Naive thymus-derived CD8-positive, alpha-beta T cell (primary cell): Measurements from ENCODE around the gene XPNPEP2. TPM values are rescaled to one million over a fixed set of nuclear protein-coding genes. Genes with fewer than 3 reads are reported as not detected.

Source experiments
- ATAC-seq, 2 donors: fragments of 150-1000 bp; cut with Tn5 transposase in 1 of 2; sonication (Bioruptor Pico), chemical (Tn5 transposase) in 1 of 2; 1 replicate in 1 of 2; 2 replicates in 1 of 2; pipeline ENCODE4 v1.10.0; 2021; ENCODE audit warnings: mild to moderate bottlenecking in 2 of 2, moderate library complexity in 2 of 2
- POLR2A ChIA-PET: fragments of 350-600 bp; sonication (Branson Sonifier 250); formaldehyde crosslinking; loops from one replicate; lab custom pipeline; 2021; ENCODE audit warnings: antibody characterized with exemption; lab: Charles Lee
- DNase-seq, 10 donors: peaks; one replicate each; pipeline versions ENCODE4 v3.0.0 to v3.0.0-alpha.2; 2020 to 2022
- H3K27ac Mint-ChIP-seq, 10 donors: one replicate each; pipeline ENCODE4 v1.8.0; 2020 to 2022; ENCODE audit warnings: mild to moderate bottlenecking in 10 of 10, mixed read lengths in 10 of 10, moderate library complexity in 4 of 10, inconsistent platforms in 1 of 10
- H3K27me3 Mint-ChIP-seq, 5 donors: one replicate each; pipeline ENCODE4 v1.8.0; 2021 to 2022; ENCODE audit warnings: mixed read lengths in 5 of 5
- H3K36me3 Mint-ChIP-seq, 3 donors: one replicate each; pipeline ENCODE4 v1.8.0; 2020 to 2022; ENCODE audit warnings: mixed read lengths in 3 of 3, mild to moderate bottlenecking in 2 of 3, inconsistent platforms in 1 of 3
- H3K4me1 Mint-ChIP-seq, 4 donors: one replicate each; pipeline ENCODE4 v1.8.0; 2021 to 2022; ENCODE audit warnings: mixed read lengths in 4 of 4
- H3K4me3 Mint-ChIP-seq, 10 donors: one replicate each; pipeline ENCODE4 v1.8.0; 2020 to 2022; ENCODE audit warnings: mild to moderate bottlenecking in 10 of 10, mixed read lengths in 10 of 10, moderate library complexity in 6 of 10, inconsistent platforms in 1 of 10
- H3K9me3 Mint-ChIP-seq, 9 donors: one replicate each; pipeline ENCODE4 v1.8.0; 2020 to 2022; ENCODE audit warnings: mixed read lengths in 9 of 9, mild to moderate bottlenecking in 3 of 9, inconsistent platforms in 1 of 9, moderate library complexity in 1 of 9
- polyA plus RNA-seq, 3 donors: library from polyadenylated mRNA; unstranded; fragments of 300-500 nt; fragmentation: Illumina TruSeq; gene quantifications; one replicate each; pipeline ENCODE4 v1.2.3, GENCODE V29; 2021
- total RNA-seq, 8 experiments: library from RNA in 2 of 8; stranded (reverse) in 2 of 8; gene quantifications; one replicate each; pipeline ENCODE4 v1.2.3 and lab custom pipeline; 2021 to 2026

XPNPEP2 gene
- total and polyA plus RNA-seq, 5 experiments from 2014 or later, result 0.13 to 0.47 TPM; not detected in 3

- no peak for ATAC-seq
- peaks cover 0 to 3% (median 0%) of the 10 kb centered on the region in 4 donors for H3K4me1 Mint-ChIP-seq
- H3K36me3 Mint-ChIP-seq, result no peaks in the 10 kb centered on the region
- no peak overlapping the region for H3K4me3 Mint-ChIP-seq
- POLR2A ChIA-PET, result no interaction called here
- H3K27ac Mint-ChIP-seq, result no peak overlapping the region
- H3K27me3 Mint-ChIP-seq, result no peaks in the 10 kb centered on the region
- no peaks in the 10 kb centered on the region for H3K9me3 Mint-ChIP-seq
- no peak for DNase-seq
Measured at GRCh38 chrX:129701624-129702069, 37.1 kb upstream of the XPNPEP2 start.

DNA sequence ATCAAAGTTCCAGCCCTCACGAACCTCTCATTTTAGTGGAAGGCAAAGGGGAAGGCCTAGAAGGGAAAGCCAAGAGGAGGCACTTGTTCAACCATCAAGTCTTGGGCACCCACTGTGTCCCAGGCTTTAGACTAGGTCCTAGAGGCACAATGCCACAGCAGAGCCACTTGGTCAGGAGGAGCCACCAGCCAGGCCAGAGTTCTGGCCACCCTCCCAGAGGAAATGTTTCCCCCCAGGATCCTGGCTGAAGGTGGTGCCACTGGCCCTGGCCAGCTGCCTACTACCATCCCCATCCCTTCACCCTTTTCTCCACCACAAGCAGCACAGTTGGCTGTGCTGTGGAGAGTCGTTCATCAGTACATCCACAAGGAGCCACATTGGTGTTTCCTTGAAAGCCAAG lies 34.3 kb upstream of the XPNPEP2 start:
- Mint-ChIP-seq H3K9me3 (peaks cover 0 to 6% (median 0%) of the 10 kb centered on the region in 9 donors), H3K27ac (no peak overlapping the region), H3K4me1 (peaks cover 0 to 3% (median 1%) of the 10 kb centered on the region in 4 donors)

GRCh38 chrX:129705377-129705925 lies 33.3 kb upstream of the XPNPEP2 start:
- ATAC-seq (no peak), DNase-seq (no peak)
- POLR2A ChIA-PET, result interaction anchor here (0.6 kb wide), 1 partner anchor 26 kb away, joined by 5 read pairs; no protein-coding TSS in a partner anchor
- H3K9me3 Mint-ChIP-seq, result peaks cover 0 to 6% (median 0%) of the 10 kb centered on the region in 9 donors
- peaks cover 0 to 5% (median 0%) of the 10 kb centered on the region in 3 donors for H3K36me3 Mint-ChIP-seq
- H3K4me1 Mint-ChIP-seq, result peaks cover 0 to 3% (median 1%) of the 10 kb centered on the region in 4 donors
- H3K27me3 Mint-ChIP-seq, result peaks cover 0 to 4% (median 0%) of the 10 kb centered on the region in 5 donors
- H3K27ac Mint-ChIP-seq, result no peak overlapping the region
- H3K4me3 Mint-ChIP-seq, result no peak overlapping the region

More for the DNA sequence above, 34.3 kb upstream of the XPNPEP2 start:
- ATAC-seq, result no peak
- no peak for DNase-seq
- Mint-ChIP-seq H3K4me3 (no peak overlapping the region), H3K27me3 (peaks cover 0 to 4% (median 0%) of the 10 kb centered on the region in 5 donors), H3K36me3 (peaks cover 0 to 5% (median 0%) of the 10 kb centered on the region in 3 donors)
- POLR2A ChIA-PET, result no interaction called here

DNA sequence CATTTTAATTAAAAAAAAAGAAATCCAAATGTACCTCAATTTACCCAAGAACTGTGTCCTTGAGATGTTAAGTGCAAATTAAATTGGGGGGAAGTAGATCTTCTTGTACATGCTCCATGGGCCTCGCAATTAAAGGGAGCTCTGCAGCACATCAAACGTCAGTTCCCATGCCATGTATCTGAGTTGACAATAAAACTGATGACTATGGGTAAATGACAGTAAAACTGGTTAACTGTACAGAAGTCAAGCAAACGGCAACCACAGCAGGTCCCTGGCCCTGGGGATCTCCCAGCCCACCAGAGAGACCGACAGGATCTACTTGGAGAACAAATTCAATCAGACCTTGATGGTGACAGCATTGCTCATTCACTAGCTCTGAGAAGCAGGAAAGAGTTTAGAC lies 32.8 kb upstream of the XPNPEP2 start:
- ATAC-seq (no peak), DNase-seq (no peak)
- H3K4me1 Mint-ChIP-seq, result peaks cover 0 to 3% (median under 1%) of the 10 kb centered on the region in 4 donors
- H3K27me3 Mint-ChIP-seq, result peaks cover 0 to 4% (median 0%) of the 10 kb centered on the region in 5 donors
- no peak overlapping the region for H3K4me3 Mint-ChIP-seq
- H3K36me3 Mint-ChIP-seq, result peaks cover 0 to 5% (median 0%) of the 10 kb centered on the region in 3 donors
- H3K9me3 Mint-ChIP-seq, result peaks cover 0 to 6% (median 0%) of the 10 kb centered on the region in 9 donors
- POLR2A ChIA-PET, result interaction anchor here (0.5 to 0.6 kb wide), 2 partner anchors 27 to 78 kb away, joined by 3 to 5 read pairs; no protein-coding TSS in a partner anchor
- H3K27ac Mint-ChIP-seq, result no peak overlapping the region

DNA sequence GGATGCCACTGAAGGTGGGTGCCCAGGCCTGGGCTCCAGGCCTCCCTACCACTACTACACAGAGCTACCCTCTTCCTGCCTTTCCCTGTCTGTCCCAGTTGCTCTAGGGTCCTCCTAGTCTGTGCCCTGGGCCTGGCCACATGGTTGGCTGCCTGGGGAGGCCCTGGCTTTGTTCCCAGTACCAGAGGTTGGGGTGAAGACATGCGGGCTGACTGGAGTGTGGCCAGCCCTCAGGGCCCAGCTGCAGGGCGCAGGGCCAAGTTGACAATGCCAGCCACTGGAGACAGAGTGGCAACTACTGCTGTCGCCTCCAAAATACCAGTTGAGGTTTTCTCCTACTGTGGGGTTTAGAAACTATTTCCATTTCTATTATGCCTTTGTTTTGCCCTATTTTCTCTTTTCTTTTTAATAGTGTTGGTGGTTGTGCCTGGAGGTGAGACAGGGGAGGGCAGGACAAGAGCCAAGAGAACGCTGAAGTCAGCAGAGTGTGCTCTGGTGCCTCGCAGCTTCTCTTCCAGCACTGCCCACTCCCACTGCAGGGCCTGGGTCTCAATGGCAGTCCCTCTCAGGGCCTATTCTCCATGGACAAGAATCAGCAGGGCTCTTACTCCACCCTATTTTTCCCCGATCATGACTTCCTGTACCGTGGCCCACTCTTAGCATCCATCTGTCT lies 32.2 kb upstream of the XPNPEP2 start:
- DNase-seq (no peak), ATAC-seq (no peak)
- H3K27me3 Mint-ChIP-seq, result peaks cover 0 to 4% (median 0%) of the 10 kb centered on the region in 5 donors
- H3K36me3 Mint-ChIP-seq, result peaks cover 0 to 5% (median 0%) of the 10 kb centered on the region in 3 donors
- POLR2A ChIA-PET, result interaction anchor here (0.5 kb wide), 1 partner anchor 78 kb away, joined by 3 read pairs; no protein-coding TSS in a partner anchor
- peaks cover 0 to 3% (median 0%) of the 10 kb centered on the region in 4 donors for H3K4me1 Mint-ChIP-seq
- H3K4me3 Mint-ChIP-seq, result no peak overlapping the region
- H3K9me3 Mint-ChIP-seq, result peaks cover 0 to 6% (median 0%) of the 10 kb centered on the region in 9 donors
- H3K27ac Mint-ChIP-seq, result no peak overlapping the region

DNA sequence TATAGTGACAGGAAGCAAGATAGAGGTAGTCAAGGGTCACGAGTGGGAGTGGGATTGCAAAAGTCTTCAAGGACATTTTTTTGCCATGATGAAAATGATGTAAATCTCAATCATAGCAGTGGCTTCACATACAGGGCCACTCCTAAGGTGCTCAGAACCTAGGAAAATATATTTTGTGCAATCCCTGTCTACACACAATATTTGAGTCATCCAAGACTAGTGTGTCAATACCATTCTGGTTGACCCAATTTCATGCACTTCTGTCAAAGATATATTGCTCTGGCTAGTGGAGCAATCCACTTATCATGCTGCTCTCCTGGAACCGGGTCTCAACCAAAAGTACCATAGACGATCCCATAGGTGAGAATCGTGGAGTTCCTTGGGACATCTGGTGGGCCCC lies 24.2 kb upstream of the XPNPEP2 start:
- ATAC-seq (no peak), DNase-seq (no peak)
- POLR2A ChIA-PET, result no interaction called here
- Mint-ChIP-seq H3K27me3 (no peaks in the 10 kb centered on the region), H3K27ac (no peak overlapping the region), H3K36me3 (no peaks in the 10 kb centered on the region), H3K4me3 (no peak overlapping the region), H3K4me1 (peaks cover 0 to 2% (median 0%) of the 10 kb centered on the region in 4 donors), H3K9me3 (no peaks in the 10 kb centered on the region)

DNA sequence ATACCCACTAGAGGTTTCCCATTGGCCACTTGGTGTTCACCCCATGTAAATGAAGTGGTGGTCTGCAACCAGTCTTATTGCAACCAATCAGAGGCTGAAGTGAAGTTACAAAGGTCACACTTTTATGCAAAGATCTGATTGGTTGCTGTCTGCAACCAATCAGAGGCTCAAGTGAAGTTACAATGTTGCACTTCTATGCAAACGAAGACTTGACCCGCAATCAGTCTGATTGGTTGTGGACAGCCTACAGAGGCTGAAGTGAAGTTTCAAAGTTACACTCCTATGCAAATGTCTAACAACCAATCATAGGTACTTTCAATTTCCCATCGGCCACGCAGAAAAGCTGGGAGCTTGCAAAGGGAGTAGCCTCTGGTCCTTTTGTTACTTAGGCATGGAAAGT lies 22.3 kb upstream of the XPNPEP2 start:
- no peaks in the 10 kb centered on the region for H3K9me3 Mint-ChIP-seq
- H3K27ac Mint-ChIP-seq, result no peak overlapping the region
- H3K36me3 Mint-ChIP-seq, result no peaks in the 10 kb centered on the region
- H3K27me3 Mint-ChIP-seq, result no peaks in the 10 kb centered on the region
- ATAC-seq (no peak), DNase-seq (no peak)
- no peak overlapping the region for H3K4me3 Mint-ChIP-seq
- POLR2A ChIA-PET, result no interaction called here
- peaks cover 0 to 4% (median 2%) of the 10 kb centered on the region in 4 donors for H3K4me1 Mint-ChIP-seq

DNA sequence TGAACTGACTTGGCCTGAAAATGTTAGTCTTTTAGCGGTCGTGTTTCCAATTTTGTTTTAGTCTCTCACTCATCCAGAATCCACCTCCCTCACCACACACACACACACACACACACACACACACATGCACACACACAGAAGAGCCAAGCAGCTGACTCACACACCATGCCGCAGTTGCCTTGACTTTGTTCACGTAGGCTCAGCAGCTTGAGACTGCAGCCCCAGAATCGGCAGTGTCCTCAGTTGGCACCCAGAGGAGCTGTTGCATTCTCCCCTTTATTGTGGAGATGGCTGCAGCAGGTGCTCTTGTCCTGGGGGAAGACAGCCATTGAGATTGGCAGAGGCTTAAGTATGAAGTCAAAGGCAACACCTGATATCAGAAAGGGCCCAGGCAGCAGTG lies 20.9 kb upstream of the XPNPEP2 start:
- Mint-ChIP-seq H3K9me3 (no peaks in the 10 kb centered on the region), H3K27ac (no peak overlapping the region)
- POLR2A ChIA-PET, result no interaction called here

GRCh38 chrX:129718676-129719075 lies 20.1 kb upstream of the XPNPEP2 start:
- Mint-ChIP-seq H3K27ac (peak overlapping the region in 1 of 10 donors; percentile 52), H3K9me3 (no peaks in the 10 kb centered on the region), H3K4me3 (no peak overlapping the region), H3K36me3 (no peaks in the 10 kb centered on the region), H3K4me1 (peaks cover 7 to 14% (median 10%) of the 10 kb centered on the region in 4 donors), H3K27me3 (no peaks in the 10 kb centered on the region)
- POLR2A ChIA-PET, result no interaction called here
- DNase-seq, result no peak
- ATAC-seq, result no peak

More for the DNA sequence above, 20.9 kb upstream of the XPNPEP2 start:
- no peaks in the 10 kb centered on the region for H3K27me3 Mint-ChIP-seq
- DNase-seq (no peak), ATAC-seq (no peak)
- H3K4me3 Mint-ChIP-seq, result no peak overlapping the region
- peaks cover 7 to 14% (median 10%) of the 10 kb centered on the region in 4 donors for H3K4me1 Mint-ChIP-seq
- no peaks in the 10 kb centered on the region for H3K36me3 Mint-ChIP-seq

DNA sequence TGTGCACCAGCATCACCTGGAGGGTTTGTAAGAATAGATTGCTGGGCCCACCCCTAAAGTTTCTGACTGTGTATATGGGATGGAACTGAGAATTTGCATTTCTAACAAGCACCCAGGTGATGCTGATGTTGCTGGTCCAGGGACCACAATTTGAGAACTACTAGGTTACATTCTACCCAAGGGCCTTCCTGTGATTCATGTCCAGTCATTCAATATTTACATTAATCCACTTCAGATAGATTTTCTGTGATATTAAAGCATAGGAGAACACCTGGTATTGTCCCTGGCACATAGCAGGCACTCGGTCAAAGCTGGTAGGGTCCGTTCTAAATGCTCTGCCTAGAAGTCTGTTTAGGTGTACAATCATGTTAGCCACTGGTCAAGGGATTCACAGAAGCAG lies 19.5 kb upstream of the XPNPEP2 start:
- H3K4me1 Mint-ChIP-seq, result peaks cover 7 to 15% (median 10%) of the 10 kb centered on the region in 4 donors
- no peak overlapping the region for H3K4me3 Mint-ChIP-seq
- POLR2A ChIA-PET, result no interaction called here

GRCh38 chrX:129719931-129720530 lies 18.7 kb upstream of the XPNPEP2 start:
- H3K27me3 Mint-ChIP-seq, result no peaks in the 10 kb centered on the region
- no peaks in the 10 kb centered on the region for H3K36me3 Mint-ChIP-seq
- POLR2A ChIA-PET, result no interaction called here
- no peak for ATAC-seq
- no peak overlapping the region for H3K4me3 Mint-ChIP-seq
- H3K4me1 Mint-ChIP-seq, result peaks cover 12 to 23% (median 17%) of the 10 kb centered on the region in 4 donors
- no peak for DNase-seq
- no peak overlapping the region for H3K27ac Mint-ChIP-seq
- no peaks in the 10 kb centered on the region for H3K9me3 Mint-ChIP-seq

More for the DNA sequence above, 19.5 kb upstream of the XPNPEP2 start:
- no peak for ATAC-seq
- Mint-ChIP-seq H3K9me3 (no peaks in the 10 kb centered on the region), H3K27me3 (no peaks in the 10 kb centered on the region), H3K36me3 (no peaks in the 10 kb centered on the region), H3K27ac (no peak overlapping the region)
- DNase-seq, result no peak

- POLR2A ChIA-PET, result no interaction called here
- no peaks in the 10 kb centered on the region for H3K9me3 Mint-ChIP-seq
- no peaks in the 10 kb centered on the region for H3K27me3 Mint-ChIP-seq
- no peak overlapping the region for H3K4me3 Mint-ChIP-seq
- no peak for DNase-seq
- no peak overlapping the region for H3K27ac Mint-ChIP-seq
- H3K36me3 Mint-ChIP-seq, result no peaks in the 10 kb centered on the region
- peaks cover 12 to 24% (median 18%) of the 10 kb centered on the region in 4 donors for H3K4me1 Mint-ChIP-seq
- ATAC-seq, result no peak
Measured at GRCh38 chrX:129720741-129721140, 18.0 kb upstream of the XPNPEP2 start.

- H3K36me3 Mint-ChIP-seq, result no peaks in the 10 kb centered on the region
- H3K27ac Mint-ChIP-seq, result peak overlapping the region in 1 of 10 donors; percentile 76
- peak overlapping the region in 1 of 10 donors; percentile 4 for H3K4me3 Mint-ChIP-seq
- no peak for ATAC-seq
- DNase-seq, result no peak
- no peaks in the 10 kb centered on the region for H3K9me3 Mint-ChIP-seq
- no peaks in the 10 kb centered on the region for H3K27me3 Mint-ChIP-seq
- POLR2A ChIA-PET, result interaction anchor here (0.5 kb wide), 1 partner anchor 13 kb away, joined by 3 read pairs; no protein-coding TSS in a partner anchor
- peaks cover 15 to 29% (median 20%) of the 10 kb centered on the region in 4 donors for H3K4me1 Mint-ChIP-seq
Measured at GRCh38 chrX:129721414-129721813, 17.4 kb upstream of the XPNPEP2 start.
